ENCODE data around the gene RALGPS1.

DNA sequence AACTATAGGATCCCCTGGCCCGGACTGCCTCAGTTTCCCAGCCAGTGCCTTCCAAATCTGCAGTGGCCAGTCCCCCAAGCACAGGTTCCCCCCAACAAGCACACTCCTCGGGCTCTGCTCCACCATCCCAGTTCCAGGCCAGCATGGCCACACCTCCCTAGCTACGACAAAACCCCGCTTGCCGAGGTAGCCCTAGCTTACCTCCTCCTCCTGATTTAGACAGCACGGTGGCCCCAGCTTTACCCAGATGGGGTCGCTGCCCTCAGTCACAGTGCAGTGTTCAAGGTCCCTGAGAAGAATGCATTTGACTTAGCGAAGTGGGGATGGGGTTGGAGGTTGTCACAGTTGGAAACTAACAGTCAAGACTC, 309.2 kb downstream of the RALGPS1 start:
- TF ChIP-seq, protein P1, sequence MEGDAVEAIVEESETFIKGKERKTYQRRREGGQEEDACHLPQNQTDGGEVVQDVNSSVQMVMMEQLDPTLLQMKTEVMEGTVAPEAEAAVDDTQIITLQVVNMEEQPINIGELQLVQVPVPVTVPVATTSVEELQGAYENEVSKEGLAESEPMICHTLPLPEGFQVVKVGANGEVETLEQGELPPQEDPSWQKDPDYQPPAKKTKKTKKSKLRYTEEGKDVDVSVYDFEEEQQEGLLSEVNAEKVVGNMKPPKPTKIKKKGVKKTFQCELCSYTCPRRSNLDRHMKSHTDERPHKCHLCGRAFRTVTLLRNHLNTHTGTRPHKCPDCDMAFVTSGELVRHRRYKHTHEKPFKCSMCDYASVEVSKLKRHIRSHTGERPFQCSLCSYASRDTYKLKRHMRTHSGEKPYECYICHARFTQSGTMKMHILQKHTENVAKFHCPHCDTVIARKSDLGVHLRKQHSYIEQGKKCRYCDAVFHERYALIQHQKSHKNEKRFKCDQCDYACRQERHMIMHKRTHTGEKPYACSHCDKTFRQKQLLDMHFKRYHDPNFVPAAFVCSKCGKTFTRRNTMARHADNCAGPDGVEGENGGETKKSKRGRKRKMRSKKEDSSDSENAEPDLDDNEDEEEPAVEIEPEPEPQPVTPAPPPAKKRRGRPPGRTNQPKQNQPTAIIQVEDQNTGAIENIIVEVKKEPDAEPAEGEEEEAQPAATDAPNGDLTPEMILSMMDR (conservative IDR thresholded peaks at IDR 0.05; ENCODE audit: low read length), result 0 out of 2 replicates have a peak, but pooled peaks have one; percentile 34
- TF ChIP-seq EZH2phosphoT487 (IDR thresholded peaks at IDR 0.05; ENCODE audit: borderline replicate concordance, low read depth, low read length), result no peak

Measured in OCI-LY7 (cell line).